ENCODE data around the gene PPM1F.

PPM1F gene

GRCh38 chr22:21933413-21933812 lies 19.2 kb downstream of the PPM1F start:
- DNase-seq (ENCODE audit: low read depth): no peak
- no peak overlapping the region for H3K4me3 ChIP-seq (ENCODE audit: control insufficient read depth, low read depth, low read length)
- no peak for TF ChIP-seq CTCF (IDR thresholded peaks at IDR 0.05; ENCODE audit: control insufficient read depth, insufficient read depth, low read depth, low read length, missing control alignments)

GRCh38 chr22:21932347-21932746 lies 20.3 kb downstream of the PPM1F start:
- no peak overlapping the region for H3K4me3 ChIP-seq (ENCODE audit: control insufficient read depth, low read depth, low read length)
- TF ChIP-seq CTCF (IDR thresholded peaks at IDR 0.05; ENCODE audit: control insufficient read depth, insufficient read depth, low read depth, low read length, missing control alignments): no peak

GRCh38 chr22:21931056-21931455 lies 21.6 kb downstream of the PPM1F start:
- no peak overlapping the region for H3K4me3 ChIP-seq (ENCODE audit: control insufficient read depth, low read depth, low read length)
- no peak for DNase-seq (ENCODE audit: low read depth)
- no peak for TF ChIP-seq CTCF (IDR thresholded peaks at IDR 0.05; ENCODE audit: control insufficient read depth, insufficient read depth, low read depth, low read length, missing control alignments)

More at GRCh38 chr22:21932347-21932746, 20.3 kb downstream of the PPM1F start:
- DNase-seq (ENCODE audit: low read depth): no peak

DNA sequence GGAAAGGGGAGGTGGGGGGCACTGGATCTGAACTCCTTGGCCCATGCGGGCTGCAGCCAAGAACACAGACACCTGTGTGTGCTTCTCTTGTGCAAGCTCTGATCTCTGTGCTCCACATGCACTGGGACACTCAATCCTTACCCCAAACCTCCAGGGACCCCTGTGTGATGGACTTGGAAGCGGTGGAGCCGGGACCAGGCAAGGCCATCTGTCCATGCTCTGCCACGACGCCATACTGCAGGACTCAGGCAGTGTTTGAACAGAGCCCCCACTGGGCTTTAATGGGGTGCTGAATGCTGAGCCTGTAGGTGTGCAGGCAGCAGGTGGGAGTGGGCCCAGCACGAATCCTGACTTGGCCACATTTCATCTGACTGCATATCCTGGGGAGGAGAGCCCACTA lies 23.4 kb downstream of the PPM1F start:
- no peak for DNase-seq (ENCODE audit: low read depth)
- no peak overlapping the region for H3K4me3 ChIP-seq (ENCODE audit: control insufficient read depth, low read depth, low read length)
- TF ChIP-seq CTCF (IDR thresholded peaks at IDR 0.05; ENCODE audit: control insufficient read depth, insufficient read depth, low read depth, low read length, missing control alignments): no peak

GRCh38 chr22:21928048-21928447 lies 24.6 kb downstream of the PPM1F start:
- DNase-seq (ENCODE audit: low read depth): no peak
- no peak for TF ChIP-seq CTCF (IDR thresholded peaks at IDR 0.05; ENCODE audit: control insufficient read depth, insufficient read depth, low read depth, low read length, missing control alignments)
- H3K4me3 ChIP-seq (ENCODE audit: control insufficient read depth, low read depth, low read length): no peak overlapping the region

DNA sequence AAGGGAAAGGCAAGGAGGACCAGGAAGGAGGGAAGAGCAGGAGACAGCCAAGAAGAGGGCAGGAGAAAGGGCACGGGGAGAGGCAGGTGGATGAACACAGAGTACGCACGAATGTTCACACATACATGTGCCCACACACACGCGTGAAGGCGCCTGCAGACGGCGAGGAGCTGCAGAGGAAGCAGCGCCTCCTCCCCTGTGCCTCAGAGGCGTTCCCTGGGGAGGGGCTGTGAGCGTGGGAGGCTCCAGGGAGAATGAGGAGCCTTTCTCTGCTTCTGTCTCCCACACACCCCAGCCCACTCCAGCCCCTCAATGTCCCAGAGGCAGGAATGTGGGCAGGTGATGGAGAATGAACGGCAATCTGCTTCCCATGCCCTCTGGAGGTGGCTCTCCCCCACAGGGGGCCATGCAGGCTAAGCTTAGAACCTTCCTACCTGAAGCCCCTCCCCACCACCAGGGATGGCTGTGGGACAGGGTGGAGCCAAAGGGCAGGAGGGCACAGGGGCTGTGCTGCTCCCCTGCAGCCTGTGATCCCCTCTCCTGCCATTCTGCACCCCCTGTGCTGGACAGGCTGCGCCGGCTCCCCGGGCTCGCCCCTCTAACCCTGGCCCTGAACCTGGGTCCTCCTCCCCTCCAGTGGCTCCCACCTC lies 25.3 kb downstream of the PPM1F start:
- DNase-seq (ENCODE audit: low read depth): no peak

More for the DNA sequence above, 25.3 kb downstream of the PPM1F start:
- TF ChIP-seq CTCF (IDR thresholded peaks at IDR 0.05; ENCODE audit: control insufficient read depth, insufficient read depth, low read depth, low read length, missing control alignments): no peak
- no peak overlapping the region for H3K4me3 ChIP-seq (ENCODE audit: control insufficient read depth, low read depth, low read length)
